ENCODE data around the gene EPHA10.
"Not testable (repeated sequence)": the region's sequence is repeated elsewhere in the genome, so short reads cannot be mapped to it uniquely, and the experiment has no call there.

Gene EPHA10

DNA sequence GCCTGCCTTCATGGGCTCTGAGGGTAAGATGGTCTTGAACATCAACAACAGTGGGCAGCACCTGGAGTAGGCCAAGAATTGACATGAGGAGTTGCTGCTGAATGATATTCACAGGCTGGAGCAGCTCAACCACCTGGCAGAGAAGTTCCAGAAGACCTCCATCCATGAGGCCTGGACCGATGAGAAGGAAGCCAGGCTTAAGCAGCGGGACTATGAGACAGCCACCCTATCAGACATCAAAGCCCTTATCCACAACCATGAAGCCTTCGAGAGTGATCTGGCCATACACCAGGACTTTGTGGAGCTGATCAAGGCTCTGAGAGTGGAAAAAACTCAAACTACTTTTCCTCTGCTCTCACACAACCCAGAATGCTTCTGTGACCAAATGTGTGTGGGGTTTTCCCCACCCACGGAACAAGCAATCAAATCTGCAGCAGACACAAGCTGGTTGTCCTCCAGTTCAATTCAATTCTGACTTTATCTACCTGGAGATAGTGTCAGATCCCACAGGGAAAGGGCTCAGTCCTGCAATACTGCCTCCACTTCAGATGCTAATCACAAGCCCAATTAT, 12.1 kb upstream of the EPHA10 start:
- no peak for DNase-seq

DNA sequence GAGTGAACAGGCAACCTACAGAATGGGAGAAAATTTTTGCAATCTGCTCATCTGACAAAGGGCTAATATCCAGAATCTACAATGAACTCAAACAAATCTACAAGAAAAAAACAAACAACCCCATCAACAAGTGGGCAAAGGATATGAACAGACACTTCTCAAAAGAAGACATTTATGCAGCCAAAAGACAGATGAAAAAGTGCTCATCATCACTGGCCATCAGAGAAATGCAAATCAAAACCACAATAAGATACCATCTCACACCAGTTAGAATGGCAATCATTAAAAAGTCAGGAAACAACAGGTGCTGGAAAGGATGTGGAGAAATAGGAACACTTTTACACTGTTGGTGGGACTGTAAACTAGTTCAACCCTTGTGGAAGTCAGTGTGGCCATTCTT, 6.5 kb upstream of the EPHA10 start:
- not testable (repeated sequence) for DNase-seq

DNA sequence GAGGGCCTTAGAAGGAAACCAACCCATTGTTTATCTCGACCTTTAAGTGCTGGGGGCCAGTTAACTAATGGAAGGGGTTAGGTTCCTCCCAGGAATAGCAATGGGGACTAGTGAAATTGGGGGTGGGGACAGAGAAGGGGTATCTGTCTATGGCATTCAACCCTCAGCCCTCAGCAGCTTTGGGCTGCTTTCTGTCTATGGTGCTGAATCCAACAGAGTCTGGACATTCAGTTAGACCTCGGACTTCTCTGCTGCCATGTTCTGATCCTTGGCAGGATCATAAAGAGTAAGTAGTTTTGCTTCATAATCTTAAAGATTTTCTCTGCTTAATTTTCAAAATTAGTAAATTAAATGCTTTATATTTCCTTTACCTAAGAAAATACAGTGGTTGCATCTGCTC, 2.6 kb upstream of the EPHA10 start:
- DNase-seq = no peak

DNA sequence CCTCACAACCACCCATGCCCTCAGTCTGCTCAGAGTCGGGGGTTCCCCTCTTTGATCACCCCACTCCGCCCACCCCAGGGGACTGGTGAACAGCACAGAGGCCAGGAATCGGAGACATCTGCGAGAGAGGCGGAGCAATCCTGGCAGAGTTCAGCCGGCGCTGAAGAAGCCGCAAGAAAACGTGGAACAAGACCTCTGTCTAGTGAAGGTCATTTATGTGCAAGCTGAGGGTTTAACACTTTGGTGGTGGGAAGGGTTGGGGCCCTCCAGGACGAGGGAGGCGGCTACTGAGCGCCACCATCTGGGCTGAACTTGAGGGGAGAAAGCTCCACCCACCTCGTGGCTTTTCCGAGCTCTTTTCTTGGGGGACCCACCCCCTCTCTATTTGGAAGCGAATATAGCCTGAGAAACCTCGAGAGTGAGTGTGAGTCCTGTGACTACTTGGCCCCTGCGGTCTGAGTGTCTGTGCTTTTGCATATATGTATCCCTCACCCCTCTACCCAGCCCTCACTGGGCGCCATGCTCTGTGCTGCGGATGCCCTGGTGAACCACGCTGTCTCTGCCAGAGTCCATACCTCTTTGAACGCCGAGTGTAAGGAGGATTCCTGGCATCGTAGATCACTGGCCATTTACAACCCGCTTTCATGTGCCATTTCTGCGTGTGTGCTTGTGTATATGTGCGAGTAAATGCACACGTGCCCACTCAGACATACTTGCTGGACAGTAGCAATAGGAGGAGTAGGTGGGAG, 1.2 kb upstream of the EPHA10 start:
- DNase-seq = peak in 8 of 51 donors; percentile 3 to 50 (median 24)

DNA sequence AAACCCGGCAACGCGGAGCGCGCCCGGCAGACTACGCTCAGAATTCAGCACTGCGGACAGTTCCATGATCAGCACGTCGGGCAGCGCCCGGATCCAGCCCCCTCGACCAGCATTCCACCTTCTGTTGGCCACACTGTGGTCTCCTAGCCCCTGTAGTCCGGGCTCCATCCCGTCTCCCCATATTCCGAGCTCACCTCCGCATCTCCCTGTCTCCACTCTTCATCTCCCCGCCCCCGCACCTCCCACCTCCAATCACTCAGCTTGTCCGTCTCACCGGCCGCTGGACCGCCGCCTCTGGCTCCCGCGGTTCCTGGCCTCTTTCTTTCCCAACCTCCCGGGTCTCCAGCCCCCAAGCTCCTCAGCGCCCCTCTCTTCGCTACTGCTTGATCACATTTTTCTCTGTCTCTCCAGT, 500 bp downstream of the EPHA10 start:
- peak in 14 of 51 donors; percentile 6 to 47 (median 21) for DNase-seq

DNA sequence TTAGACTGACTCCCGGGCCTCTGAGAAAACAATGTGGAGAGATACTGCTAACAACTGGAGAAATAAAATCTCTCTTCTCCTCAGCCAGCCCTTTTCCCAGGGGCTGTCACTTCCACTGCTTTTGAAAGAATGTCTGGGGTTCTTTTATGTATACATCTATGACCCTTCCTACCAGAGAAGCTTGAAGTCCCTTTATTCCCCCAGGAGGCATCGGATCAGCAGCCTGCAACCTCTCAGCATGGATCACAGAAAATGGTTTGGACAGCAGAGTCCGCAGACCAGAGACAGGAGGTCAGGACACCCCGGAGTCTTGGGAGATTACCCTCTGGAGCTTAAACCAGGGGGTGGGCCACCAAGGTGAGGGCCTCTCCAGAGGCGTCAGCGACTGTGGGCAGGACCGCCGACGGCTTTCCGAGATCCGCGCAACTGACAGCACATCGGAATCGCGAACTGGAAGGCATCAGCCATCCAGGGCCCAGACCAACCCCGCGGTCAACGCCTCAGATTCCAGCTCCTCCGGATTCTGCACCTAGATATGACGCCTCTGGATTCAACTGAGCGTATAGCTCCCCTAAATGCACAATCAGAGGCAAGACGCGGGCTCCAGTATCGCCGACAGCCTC, 1.0 kb downstream of the EPHA10 start:
- peak in 1 of 51 donors; percentile 47 for DNase-seq

DNA sequence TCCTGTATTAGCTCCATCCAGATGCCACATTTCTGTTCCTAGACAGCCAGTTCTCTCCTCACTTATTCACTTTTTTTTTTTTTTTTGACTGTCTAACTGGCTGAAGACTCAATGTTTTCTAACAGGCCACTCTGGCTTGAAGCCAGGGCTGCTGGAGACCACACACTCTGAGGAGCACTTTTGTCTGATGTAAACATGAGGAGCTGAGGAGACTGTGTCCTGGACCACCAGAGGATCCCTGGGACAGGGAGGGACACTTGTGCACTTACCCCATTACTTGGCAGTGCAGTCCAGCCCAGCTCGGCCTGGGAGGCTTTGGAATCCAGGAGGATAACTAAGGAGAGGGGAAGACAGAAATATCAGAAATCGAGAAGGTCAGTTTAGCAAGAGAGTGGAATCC, 2.4 kb downstream of the EPHA10 start:
- DNase-seq = no peak

DNA sequence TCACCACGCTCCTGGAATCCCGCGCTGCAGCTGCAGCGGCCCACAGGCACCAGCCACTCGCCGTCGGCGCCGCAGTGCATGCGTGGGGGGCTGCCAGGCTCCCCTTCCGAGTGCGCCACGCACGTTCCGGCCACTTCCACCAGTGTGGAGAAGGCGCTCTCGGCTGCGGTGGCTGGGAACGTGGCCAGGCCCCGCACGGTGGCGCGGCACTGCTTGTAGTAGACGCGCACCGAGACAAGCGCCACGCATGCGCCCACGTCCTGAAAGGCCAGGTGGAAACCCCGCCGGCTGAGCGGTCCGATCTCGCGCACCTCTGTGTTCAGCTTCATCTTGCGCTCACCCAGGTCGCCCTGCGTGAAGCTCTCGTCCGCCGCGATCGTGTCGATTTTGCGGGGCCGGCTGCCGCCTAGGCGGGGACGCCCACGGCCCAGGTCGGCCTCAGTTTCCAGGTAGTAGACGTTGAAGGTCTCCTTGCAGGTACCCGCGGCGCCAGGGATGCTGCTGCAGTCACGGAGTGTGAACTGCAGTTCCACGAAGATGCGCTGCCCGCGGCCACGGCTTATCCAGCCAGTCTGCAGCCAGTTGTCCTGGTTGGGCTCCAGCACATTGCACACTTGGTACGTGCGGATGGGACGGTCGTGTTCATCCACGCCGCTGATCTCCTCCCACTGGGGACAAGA, 3.4 kb downstream of the EPHA10 start:
- DNase-seq = no peak

DNA sequence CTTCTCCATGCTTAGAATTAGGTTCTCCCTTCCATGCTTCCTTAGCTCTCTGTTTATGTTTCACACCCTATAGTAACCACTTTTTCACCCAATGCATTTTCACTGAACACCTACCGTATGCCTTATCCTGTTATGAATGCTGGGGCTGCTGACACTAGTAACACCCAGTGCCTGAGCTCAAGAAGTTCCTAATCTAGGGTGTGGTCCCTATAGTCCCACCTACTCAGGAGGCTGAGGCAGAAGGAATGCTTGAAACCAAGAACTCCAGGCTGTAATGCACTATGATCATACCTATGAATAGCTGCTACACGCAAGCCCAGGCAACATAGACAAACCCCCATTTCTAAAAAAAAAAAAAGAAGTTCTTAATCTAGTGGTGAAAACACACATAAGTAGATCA, 5.5 kb downstream of the EPHA10 start:
- no peak for DNase-seq

DNA sequence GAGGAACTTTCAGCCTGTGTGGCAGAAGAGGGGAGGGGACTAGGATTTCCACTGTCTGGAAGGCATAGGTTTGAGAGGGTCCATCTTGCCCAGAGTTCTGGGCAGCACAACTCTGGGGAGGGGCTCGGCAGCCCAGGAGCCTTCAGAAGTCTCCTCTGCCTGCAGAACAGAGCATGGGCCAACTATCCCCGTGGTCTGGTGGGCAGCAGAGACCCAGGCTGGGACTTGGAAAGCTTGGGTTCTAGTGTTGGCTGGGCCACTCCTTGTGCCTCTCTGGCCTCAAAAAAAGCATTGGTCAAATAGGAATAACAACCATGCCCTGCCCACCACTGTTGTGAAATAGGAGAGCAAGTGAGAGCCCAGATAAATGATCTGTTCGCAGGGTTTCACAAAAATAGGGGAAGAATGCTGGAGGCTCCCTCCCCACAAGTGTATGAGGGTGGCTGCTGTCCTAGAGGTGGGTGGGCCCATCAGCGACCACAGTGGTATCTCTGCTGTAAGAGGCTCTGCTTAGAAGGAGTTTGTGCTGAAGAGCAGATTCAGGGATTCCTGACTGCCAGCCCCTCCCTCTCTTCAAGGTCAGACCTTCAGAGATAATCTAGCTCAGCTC, 8.9 kb downstream of the EPHA10 start:
- no peak for DNase-seq

DNA sequence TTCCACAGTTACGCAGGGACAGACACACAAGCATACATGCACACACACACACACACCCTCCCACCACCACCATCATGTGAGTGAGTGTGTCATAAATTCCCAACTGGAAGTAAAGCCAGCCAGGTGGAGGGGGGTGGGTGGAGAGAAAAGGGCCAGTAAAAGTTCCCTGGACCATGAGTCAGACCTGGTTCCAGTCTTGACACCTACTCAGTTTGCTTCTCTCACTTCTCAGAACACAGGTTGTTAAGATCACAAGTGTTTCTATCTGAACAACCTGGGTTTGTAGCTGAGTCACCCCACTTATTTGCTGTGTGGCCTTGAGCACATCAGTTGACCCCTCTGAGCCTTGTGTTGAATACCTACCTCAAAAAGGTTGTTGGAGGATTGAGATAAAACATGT, 9.6 kb downstream of the EPHA10 start:
- DNase-seq = peak in 1 of 51 donors; percentile 29

DNA sequence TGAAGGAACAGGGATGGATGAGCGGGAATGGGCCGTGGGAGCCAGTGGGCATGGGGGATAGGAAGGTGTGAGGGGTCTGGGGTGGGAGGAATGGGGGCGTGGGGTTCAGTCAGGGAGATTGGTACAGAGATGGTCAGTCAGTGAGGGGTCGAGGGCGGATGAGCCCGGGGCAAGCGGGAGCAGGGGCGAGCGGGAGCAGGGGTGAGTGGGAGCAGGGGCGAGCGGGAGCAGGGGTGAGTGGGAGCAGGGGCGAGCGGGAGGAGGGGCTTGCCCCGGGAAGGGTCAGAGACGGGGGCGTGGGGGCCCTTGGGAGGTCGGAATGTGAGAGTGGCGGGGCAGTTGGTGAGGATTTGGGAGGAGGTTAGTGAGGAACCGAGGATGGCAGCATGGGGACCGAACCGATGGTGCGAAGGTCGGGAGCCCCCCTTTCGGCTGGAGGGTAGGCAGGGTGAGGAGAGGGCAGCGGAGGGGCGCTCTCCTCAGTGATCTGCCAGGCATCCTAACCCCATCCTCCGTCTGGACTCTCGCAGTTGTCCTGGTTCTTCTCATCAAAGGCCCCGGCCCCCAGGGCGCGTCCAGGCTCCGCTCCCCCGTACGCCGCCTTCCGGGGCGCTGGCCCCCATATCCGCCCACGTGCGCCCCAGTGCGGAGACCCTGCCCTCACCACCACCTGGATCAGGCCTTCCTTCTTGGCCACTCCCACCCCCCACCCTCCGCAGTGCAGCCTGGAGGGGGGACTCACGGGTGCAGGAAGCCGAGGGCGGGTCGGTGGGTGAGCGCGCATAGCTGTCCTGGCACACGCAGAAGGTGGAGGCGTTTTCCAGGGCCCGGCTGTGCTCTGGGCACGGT, 11.2 kb downstream of the EPHA10 start:
- no peak for DNase-seq

DNA sequence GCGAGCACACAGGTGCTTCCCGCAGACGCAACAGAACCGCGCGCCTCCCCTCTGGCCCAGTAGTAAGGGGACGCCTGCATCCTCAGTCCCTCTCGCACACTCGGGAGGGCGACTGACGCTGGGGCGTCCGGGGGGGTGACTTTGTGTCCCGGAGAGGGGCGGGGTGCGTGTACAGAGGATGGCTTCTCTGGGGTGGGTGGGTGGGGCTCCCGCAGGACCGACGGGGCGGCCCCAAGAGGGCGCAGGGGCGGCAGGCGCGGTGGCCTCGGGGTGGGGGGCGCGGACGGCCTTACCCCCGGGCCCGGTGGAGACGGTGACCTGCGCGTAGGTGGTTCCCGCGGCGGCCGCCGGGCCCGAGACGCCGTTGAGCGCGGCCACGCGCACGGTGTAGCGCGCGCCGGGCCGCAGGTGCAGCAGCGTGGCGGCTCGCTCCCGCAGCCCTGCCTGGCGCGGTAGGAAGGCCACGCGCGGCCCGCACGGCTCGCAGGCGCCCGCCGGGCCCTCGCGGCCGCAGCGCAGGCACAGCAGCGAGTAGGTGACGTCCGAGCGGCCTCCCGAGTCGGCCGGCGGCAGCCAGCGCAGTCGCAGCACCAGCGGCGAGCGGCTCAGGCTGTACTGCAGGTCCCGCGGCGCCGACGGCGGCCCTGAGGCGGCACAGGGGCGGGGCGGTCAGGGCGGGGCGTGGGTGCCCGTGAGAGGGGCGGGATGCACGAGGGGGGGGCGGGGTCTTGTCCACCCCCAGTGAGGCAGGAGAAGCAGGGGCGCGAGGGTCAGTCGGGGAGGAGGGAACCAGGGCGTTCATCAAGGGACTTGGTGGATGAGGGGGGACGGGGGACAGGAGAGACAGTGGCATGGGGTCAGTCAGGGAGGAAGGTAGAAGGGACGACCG, 12.1 kb downstream of the EPHA10 start:
- DNase-seq = peak in 8 of 51 donors; percentile 8 to 48 (median 28)

DNA sequence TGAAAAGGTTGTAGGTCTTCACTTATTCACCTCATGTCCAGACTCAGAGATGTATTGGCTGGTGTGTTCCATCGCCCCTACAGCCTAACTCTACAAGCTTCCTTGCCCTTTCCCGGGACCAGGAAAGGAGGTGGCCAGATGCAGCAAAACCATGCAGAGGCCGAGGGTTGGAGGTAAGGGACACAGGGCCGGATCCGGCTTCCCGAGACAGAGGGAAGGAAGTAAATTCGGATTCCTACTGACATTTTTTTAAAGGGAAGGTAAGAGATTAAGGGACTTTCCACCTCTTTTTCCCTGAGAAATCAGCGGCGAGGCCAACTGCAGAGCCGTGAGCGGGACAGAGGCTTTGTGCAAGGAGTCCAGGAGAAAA, 12.7 kb downstream of the EPHA10 start:
- DNase-seq = no peak

DNA sequence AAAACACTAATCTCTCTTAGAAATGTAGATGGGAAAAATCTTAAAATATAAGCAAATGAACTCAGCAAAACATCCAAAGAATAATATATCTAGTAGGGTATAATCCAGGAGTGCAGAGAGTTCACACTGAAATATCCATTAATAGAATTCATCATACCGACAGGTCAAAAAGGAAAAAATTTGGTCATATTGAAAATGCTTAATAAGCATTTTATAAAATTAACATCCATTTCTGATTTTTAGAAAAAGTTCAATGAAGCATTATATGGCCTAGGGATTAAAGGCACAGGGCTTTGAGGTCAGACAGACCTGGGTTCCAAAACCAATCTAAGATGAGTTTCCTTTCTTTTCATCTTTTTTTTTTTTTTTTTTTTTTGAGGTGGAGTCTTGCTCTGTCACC, 16.4 kb downstream of the EPHA10 start:
- no peak for DNase-seq

DNA sequence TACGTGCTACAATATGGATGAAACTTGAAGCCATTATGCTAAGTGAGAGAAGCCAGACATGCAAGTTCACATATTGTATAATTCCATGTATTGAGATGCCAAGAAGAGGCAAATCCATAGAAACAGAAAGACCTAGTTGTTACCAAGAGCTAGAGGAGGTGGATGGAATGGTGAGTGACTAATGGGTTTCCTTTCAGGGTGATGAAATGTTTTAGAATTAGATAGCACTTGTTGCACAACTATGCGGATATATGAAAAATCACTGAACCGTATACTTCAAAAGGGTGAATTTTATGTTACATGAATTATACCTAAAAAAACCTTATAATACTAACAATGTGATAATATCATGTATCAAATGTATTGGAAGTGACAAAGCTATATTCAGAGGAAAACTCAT, 18.1 kb downstream of the EPHA10 start:
- no peak for DNase-seq

DNA sequence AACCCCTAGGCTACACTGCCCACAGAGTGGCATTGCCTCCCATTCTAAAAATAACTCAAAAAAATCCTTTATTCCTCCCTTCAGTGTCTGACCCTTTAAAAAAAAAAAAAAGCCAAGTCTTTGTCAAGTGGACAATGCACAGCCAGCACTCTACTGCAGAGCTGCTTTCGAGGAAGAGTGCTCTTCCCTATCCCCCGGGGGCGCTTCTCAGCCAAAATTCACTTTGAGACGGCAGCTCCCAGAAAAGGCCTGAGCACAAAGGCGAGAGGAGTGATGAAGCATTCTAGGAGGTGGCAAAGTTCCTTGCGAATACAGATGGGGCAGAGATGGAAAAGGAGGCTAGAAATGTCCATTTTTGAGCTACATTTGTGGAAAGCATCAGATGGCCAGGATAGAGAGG, 23.3 kb downstream of the EPHA10 start:
- no peak for DNase-seq

DNA sequence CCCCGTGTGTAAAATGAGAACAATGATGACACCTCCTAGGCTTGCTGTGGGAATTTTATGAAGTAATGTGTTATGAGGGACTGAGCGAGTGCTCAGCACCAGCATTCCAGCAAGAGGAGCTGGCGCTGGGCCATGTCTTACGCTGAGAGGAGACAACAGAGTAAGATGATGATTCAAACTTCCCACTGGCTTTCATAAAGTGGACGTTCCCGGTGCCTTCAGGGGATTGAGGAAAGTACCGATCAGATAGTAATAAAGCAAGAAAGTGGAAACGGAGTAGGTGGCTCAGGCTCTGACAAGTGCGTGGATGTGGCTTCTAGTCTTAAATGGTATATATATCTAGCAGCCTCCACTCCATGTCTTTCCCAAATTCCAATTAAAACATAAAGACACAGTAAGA, 23.8 kb downstream of the EPHA10 start:
- peak in 1 of 51 donors; percentile 49 for DNase-seq

DNA sequence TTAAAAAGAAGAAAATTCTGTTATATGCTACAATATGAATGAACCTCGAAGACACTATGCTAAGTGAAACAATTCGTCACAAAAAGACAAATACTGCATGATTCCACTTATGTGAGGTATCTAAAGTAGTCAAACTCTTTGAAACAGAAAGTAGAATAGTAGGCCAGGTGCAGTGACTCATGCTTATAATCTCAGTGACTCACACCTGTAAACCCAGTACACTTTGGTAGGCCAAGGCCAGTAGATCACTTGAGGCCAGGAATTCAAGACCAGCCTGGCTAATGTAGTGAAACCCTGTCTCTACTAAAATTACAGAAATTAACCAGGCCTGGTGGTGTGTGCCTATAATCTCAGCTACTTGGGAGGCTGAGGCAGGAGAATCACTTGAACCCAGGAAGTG, 25.7 kb downstream of the EPHA10 start:
- no peak for DNase-seq

DNA sequence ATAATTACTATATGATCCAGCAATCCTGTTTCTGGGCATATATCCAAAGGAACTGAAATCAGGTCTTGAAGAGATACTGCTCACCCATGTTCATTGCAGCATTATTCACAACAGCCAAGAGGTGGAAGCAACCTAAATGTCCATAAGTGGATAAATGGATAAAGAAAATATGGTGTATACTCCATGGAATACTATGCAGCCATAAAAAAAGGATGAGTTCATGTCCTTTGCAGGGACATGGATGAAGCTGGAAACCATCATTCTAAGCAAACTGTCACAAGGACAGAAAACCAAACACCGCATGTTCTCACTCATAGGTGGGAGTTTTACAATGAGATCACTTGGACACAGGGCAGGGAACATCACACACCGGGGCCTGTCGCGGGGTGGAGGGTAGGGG, 26.3 kb downstream of the EPHA10 start:
- not testable (repeated sequence) for DNase-seq

Data from hypothalamus (tissue), 51 donors.